Kidney (tissue), 14 donors: ENCODE data around the gene FETUB. TPM values are rescaled to one million over a fixed set of nuclear protein-coding genes. Genes with fewer than 3 reads are reported as not detected.
A peak's percentile ranks its signal among the peaks of the same experiment; 100 is the strongest.

Source experiments
- DNase-seq, 5 donors: peaks; one replicate each; pipeline ENCODE4 v3.0.0-alpha.2; 2013 to 2020
- FAIRE-seq: peaks from 2 replicates; lab custom pipeline; 2012; peaks lifted over from hg19 to GRCh38; lab: Jason Lieb, UNC
- H3K27ac ChIP-seq, 2 donors: one replicate each; pipeline ENCODE4 v1.7.0; 2013; ENCODE audit warnings: low read depth in 2 of 2, low read length in 2 of 2, inconsistent platforms in 1 of 2
- H3K27me3 ChIP-seq: one replicate; pipeline ENCODE4 v1.7.1; 2013; ENCODE audit warnings: low read length, inconsistent platforms; ENCODE audit not compliant: control insufficient read depth, insufficient read depth
- H3K36me3 ChIP-seq, 3 donors: one replicate each; pipeline versions ENCODE4 v1.7.0 to v1.7.1; 2013; ENCODE audit warnings: low read length in 3 of 3, control low read depth in 1 of 3, inconsistent platforms in 1 of 3; ENCODE audit not compliant: insufficient read depth in 3 of 3, control insufficient read depth in 2 of 3
- H3K4me1 ChIP-seq, 3 donors: one replicate each; pipeline versions ENCODE4 v1.7.0 to v1.7.1; 2013; ENCODE audit warnings: low read length in 3 of 3, inconsistent platforms in 1 of 3, low read depth in 1 of 3; ENCODE audit not compliant: control insufficient read depth in 2 of 3, insufficient read depth in 2 of 3
- H3K4me3 ChIP-seq, 3 donors: one replicate each; pipeline versions ENCODE4 v1.7.0 to v1.8.1; 2013; ENCODE audit warnings: low read length in 3 of 3, control low read depth in 1 of 3, inconsistent platforms in 1 of 3
- H3K9ac ChIP-seq, 3 donors: one replicate each; pipeline versions ENCODE4 v1.7.0 to v1.7.1; 2013; ENCODE audit warnings: low read length in 3 of 3, control low read depth in 1 of 3, inconsistent platforms in 1 of 3
- H3K9me3 ChIP-seq, 3 donors: one replicate each; pipeline versions ENCODE4 v1.7.0 to v1.7.1; 2013; ENCODE audit warnings: low read length in 3 of 3, control low read depth in 1 of 3, inconsistent platforms in 1 of 3; ENCODE audit not compliant: control insufficient read depth in 2 of 3, insufficient read depth in 1 of 3
- CTCF ChIP-seq: IDR thresholded peaks from 3 replicates; pipeline ENCODE4 v1.5.1; 2012; ENCODE audit warnings: mild to moderate bottlenecking, moderate library complexity, borderline replicate concordance; ENCODE audit not compliant: insufficient read depth; ENCODE audit errors: extremely low read depth
- intact Hi-C: fragments of 100-400 bp; cut with DNase I; formaldehyde crosslinking; loops from one replicate; pipeline ENCODE4 v1.11.1; 2022
- polyA plus RNA-seq: library from polyadenylated mRNA; stranded (reverse); fragments of 350-450 nt; fragmentation: Illumina TruSeq; extraction: RNeasy Lipid Tissue Mini Kit (QIAGEN cat#74804); gene quantifications from one replicate; pipeline ENCODE4 v1.2.3, GENCODE V29; 2014; ENCODE audit warnings: low read depth, low replicate concordance; ENCODE audit not compliant: insufficient read depth
- total RNA-seq: library from RNA; stranded (reverse); fragmentation: NEBNext Ultra II Directional; extraction: Animal tissue kit (Norgen Biotek cat#: 25700); gene quantifications from one replicate; pipeline ENCODE4 v1.2.1, GENCODE V29; 2021
- donor health status: control.
- donor health status: control.
- donor health status: control.
- donor health status: control.
- donor health status: control.
- donor health status: DM: yes; HTN: yes; CAD: no.
- donor health status: Normal renal cell carcinoma (clear cell type).

The FETUB gene
- total and polyA plus RNA-seq, 2 donors from 2014 or later = not detected

DNA sequence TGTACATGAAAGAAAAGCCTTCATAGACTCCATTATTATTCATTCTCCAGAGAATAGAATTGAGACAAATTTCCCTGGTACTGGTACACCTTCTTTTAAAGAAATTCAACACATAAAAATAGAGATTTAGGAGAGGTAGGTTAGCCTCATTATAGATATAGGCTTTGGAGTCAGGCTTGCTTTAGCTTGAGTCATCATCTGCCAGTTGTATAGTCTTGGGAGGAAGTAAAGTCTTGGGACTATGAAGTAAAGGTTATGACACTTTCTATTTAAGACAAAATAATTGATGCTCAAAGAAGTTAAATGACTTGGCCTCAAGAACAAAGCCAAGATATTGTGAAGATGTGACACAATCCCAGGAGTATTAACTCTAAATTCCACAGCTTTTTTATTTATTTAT, 30.0 kb downstream of the FETUB start:
- H3K4me1 ChIP-seq = no peaks in the 10 kb centered on the region
- no peak for DNase-seq
- intact Hi-C loops = no loop called here
- H3K27me3 ChIP-seq = no peaks in the 10 kb centered on the region
- no peak overlapping the region for H3K9ac ChIP-seq
- H3K27ac ChIP-seq = no peak overlapping the region
- no peak for TF ChIP-seq CTCF
- no peak for FAIRE-seq
- H3K9me3 ChIP-seq = no peaks in the 10 kb centered on the region
- H3K4me3 ChIP-seq = no peak overlapping the region
- H3K36me3 ChIP-seq = no peaks in the 10 kb centered on the region

- Histone ChIP-seq H3K9ac (no peak overlapping the region), H3K9me3 (no peaks in the 10 kb centered on the region), H3K4me3 (no peak overlapping the region), H3K27me3 (no peaks in the 10 kb centered on the region), H3K27ac (no peak overlapping the region), H3K36me3 (no peaks in the 10 kb centered on the region), H3K4me1 (no peaks in the 10 kb centered on the region)
- intact Hi-C loops = no loop called here
- no peak for DNase-seq
- FAIRE-seq = no peak
- no peak for TF ChIP-seq CTCF
Measured at GRCh38 chr3:186671051-186671450, 30.9 kb downstream of the FETUB start.

GRCh38 chr3:186678604-186679003, 38.4 kb downstream of the FETUB start:
- TF ChIP-seq CTCF = no peak
- Histone ChIP-seq H3K36me3 (no peaks in the 10 kb centered on the region), H3K4me1 (peaks cover 0 to 6% (median 0%) of the 10 kb centered on the region in 3 donors), H3K4me3 (no peak overlapping the region), H3K27ac (no peak overlapping the region), H3K27me3 (no peaks in the 10 kb centered on the region), H3K9ac (no peak overlapping the region), H3K9me3 (no peaks in the 10 kb centered on the region)
- intact Hi-C loops = no loop called here
- DNase-seq (no peak), FAIRE-seq (no peak)

- H3K27ac ChIP-seq = no peak overlapping the region
Measured at GRCh38 chr3:186679151-186679550, 39.0 kb downstream of the FETUB start.

More at GRCh38 chr3:186679151-186679550, 39.0 kb downstream of the FETUB start:
- Histone ChIP-seq H3K4me1 (peaks cover 0 to 6% (median 0%) of the 10 kb centered on the region in 3 donors), H3K4me3 (no peak overlapping the region), H3K9me3 (no peaks in the 10 kb centered on the region), H3K27me3 (no peaks in the 10 kb centered on the region), H3K9ac (no peak overlapping the region), H3K36me3 (no peaks in the 10 kb centered on the region)
- intact Hi-C loops = no loop called here
- DNase-seq (peak in 1 of 5 donors; percentile 11), FAIRE-seq (no peak)
- no peak for TF ChIP-seq CTCF
